Cerebellar cortex (tissue), 1 donor: ENCODE results near the gene LRRTM1.
A peak's percentile ranks its signal among the peaks of the same experiment; 100 is the strongest.

ENCODE experiments used
- DNase-seq: peaks from one replicate; pipeline ENCODE4 v3.0.0-alpha.2; 2015; ENCODE audit warnings: low spot score

The LRRTM1 gene

GRCh38 chr2:80302314-80303005 is 2.1 kb downstream of the LRRTM1 start:
- no peak for DNase-seq

GRCh38 chr2:80302001-80302313 is 2.6 kb downstream of the LRRTM1 start:
- no peak for DNase-seq

GRCh38 chr2:80300954-80301353 is 3.6 kb downstream of the LRRTM1 start:
- no peak for DNase-seq

- DNase-seq: no peak
Measured at GRCh38 chr2:80300346-80300745, 4.2 kb downstream of the LRRTM1 start.

- no peak for DNase-seq
Measured at GRCh38 chr2:80299661-80300060, 4.9 kb downstream of the LRRTM1 start.

- DNase-seq: no peak
Measured at GRCh38 chr2:80298954-80299353, 5.6 kb downstream of the LRRTM1 start.

GRCh38 chr2:80293039-80293438 is 11.5 kb downstream of the LRRTM1 start:
- DNase-seq: no peak

- DNase-seq: no peak
Measured at GRCh38 chr2:80292474-80292873, 12.1 kb downstream of the LRRTM1 start.

GRCh38 chr2:80291656-80292055 is 12.9 kb downstream of the LRRTM1 start:
- DNase-seq: no peak

- peak; percentile 60 for DNase-seq
Measured at GRCh38 chr2:80288576-80288975, 16.0 kb downstream of the LRRTM1 start.

- DNase-seq: no peak
Measured at GRCh38 chr2:80281049-80281448, 23.5 kb downstream of the LRRTM1 start.

- DNase-seq: no peak
Measured at GRCh38 chr2:80280598-80280997, 24.0 kb downstream of the LRRTM1 start.

GRCh38 chr2:80269806-80270205 is 34.7 kb downstream of the LRRTM1 start:
- no peak for DNase-seq

- DNase-seq: no peak
Measured at GRCh38 chr2:80266231-80266630, 38.3 kb downstream of the LRRTM1 start.

- DNase-seq: no peak
Measured at GRCh38 chr2:80259292-80259691, 45.3 kb downstream of the LRRTM1 start.

- no peak for DNase-seq
Measured at GRCh38 chr2:80258793-80259192, 45.8 kb downstream of the LRRTM1 start.

GRCh38 chr2:80258341-80258740 is 46.2 kb downstream of the LRRTM1 start:
- DNase-seq: no peak

GRCh38 chr2:80257450-80257849 is 47.1 kb downstream of the LRRTM1 start:
- no peak for DNase-seq

GRCh38 chr2:80256782-80257167 is 47.8 kb downstream of the LRRTM1 start:
- DNase-seq: no peak

- peak; percentile 3 for DNase-seq
Measured at GRCh38 chr2:80255918-80256781, 48.4 kb downstream of the LRRTM1 start.

GRCh38 chr2:80252294-80252986 is 52.1 kb downstream of the LRRTM1 start:
- no peak for DNase-seq
